ENCODE measurements around the gene RHOBTB3. TPM values are rescaled to one million over a fixed set of nuclear protein-coding genes. Genes with fewer than 3 reads are reported as not detected.

Gene RHOBTB3
- total and polyA plus RNA-seq, 2 experiments from 2014 or later, result 147 to 202 TPM

DNA sequence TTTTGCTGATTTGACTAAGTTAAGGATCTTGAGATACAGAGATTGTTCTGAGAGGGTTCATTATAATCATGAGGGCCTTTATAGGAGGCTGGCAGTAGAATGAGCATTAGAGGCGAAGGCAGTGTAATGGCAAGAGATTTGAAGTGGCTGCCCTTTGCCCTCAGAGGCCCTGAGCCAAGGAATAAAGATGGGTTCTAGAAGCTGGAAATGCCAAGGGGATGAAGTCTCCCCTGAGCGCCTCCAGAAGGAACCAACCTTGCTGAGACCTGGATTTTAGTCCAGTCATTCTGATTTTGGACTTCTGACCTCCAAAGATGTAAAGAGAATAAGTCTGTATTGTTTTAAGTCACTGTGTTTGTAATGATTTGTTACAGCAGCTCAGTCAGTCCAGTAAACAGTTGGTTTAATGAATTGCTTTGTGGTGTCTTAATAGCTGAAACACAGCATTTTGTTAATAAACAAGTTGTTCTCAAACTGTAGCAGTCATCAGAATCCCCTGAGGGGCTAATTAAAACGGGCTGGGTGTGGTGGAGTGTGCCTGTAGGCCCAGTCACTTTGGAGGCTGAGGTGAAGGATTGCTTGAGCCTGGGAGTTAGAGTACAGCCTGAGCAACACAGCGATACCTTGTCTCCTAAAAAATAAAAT is 68.2 kb downstream of the RHOBTB3 start:
- H4K20me1 ChIP-seq (ENCODE audit: insufficient read depth), result no peaks in the 10 kb centered on the region
- no peaks in the 10 kb centered on the region for H3K9me3 ChIP-seq (ENCODE audit: low read depth)
- H3K27me3 ChIP-seq (replicated peaks; ENCODE audit: insufficient read depth), result no peaks in the 10 kb centered on the region
- no peaks in the 10 kb centered on the region for H3K79me2 ChIP-seq (ENCODE audit: insufficient read depth)
- H3K4me1 ChIP-seq (ENCODE audit: insufficient read depth), result peaks cover under 1% of the 10 kb centered on the region
- no peak for DNase-seq
- H3K9ac ChIP-seq, result no peak overlapping the region
- in situ Hi-C loops (cut with MboI), result no loop called here
- TF ChIP-seq EZH2 (IDR thresholded peaks at IDR 0.05; ENCODE audit: insufficient read depth, poor library complexity, severe bottlenecking), result no peak
- no peak for TF ChIP-seq EZH2phosphoT487 (IDR thresholded peaks at IDR 0.05; ENCODE audit: insufficient read depth, low read depth)
- H3K4me2 ChIP-seq (ENCODE audit: unreplicated experiment), result no peak overlapping the region
- WGBS, 2 experiments (ENCODE audit: low coverage in 1 of 2, low lambda C conversion rate in 2 of 2, missing lambda C conversion rate in 2 of 2), result 89 to 96% methylated on average over 4 of the region's 4 CpGs
- peaks cover 21% of the 10 kb centered on the region; the same call in 1 of the 2 replicates for H3F3A ChIP-seq (ENCODE audit: insufficient read depth)
- no peak overlapping the region for H3K27ac ChIP-seq
- peaks cover 14% of the 10 kb centered on the region for H3K36me3 ChIP-seq (ENCODE audit: low read depth)
- no peak overlapping the region for H3K4me3 ChIP-seq
- H3K9me2 ChIP-seq (ENCODE audit: insufficient read depth), result no peaks in the 10 kb centered on the region
- H2AFZ ChIP-seq, result no peak overlapping the region

DNA sequence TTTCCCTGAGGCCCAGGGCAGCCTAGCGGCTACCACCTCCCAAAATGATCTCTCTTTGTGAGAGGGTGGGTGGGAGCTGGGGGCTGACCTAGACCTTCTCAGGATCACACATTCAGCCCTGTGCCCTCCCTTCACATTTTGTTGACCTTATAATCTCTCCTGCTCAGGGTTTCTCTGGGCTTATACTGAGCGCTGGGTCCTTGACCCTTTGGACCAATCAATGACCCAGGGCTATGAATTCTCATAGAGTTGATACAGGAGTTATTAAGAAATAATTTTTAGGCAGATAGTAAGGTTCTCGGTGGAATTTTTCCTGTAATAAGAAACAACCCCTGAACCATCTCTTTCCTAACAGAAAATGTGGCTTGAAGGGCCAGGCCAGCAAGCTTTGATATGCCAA is 69.4 kb downstream of the RHOBTB3 start:
- no peak overlapping the region for H3K4me2 ChIP-seq (ENCODE audit: unreplicated experiment)
- no peak overlapping the region for H3K27ac ChIP-seq
- no peak for TF ChIP-seq EZH2 (IDR thresholded peaks at IDR 0.05; ENCODE audit: insufficient read depth, poor library complexity, severe bottlenecking)
- no peak for TF ChIP-seq EZH2phosphoT487 (IDR thresholded peaks at IDR 0.05; ENCODE audit: insufficient read depth, low read depth)
- H3K79me2 ChIP-seq (ENCODE audit: insufficient read depth), result no peaks in the 10 kb centered on the region
- no peak overlapping the region for H3K4me3 ChIP-seq
- no peak overlapping the region for H2AFZ ChIP-seq
- peaks cover 13% of the 10 kb centered on the region for H3K36me3 ChIP-seq (ENCODE audit: low read depth)
- in situ Hi-C loops (cut with MboI), result no loop called here
- H3K9me3 ChIP-seq (ENCODE audit: low read depth), result no peaks in the 10 kb centered on the region
- no peaks in the 10 kb centered on the region for H3K9me2 ChIP-seq (ENCODE audit: insufficient read depth)
- H3K27me3 ChIP-seq (replicated peaks; ENCODE audit: insufficient read depth), result no peaks in the 10 kb centered on the region
- no peaks in the 10 kb centered on the region; the same call in 1 of the 2 replicates for H3K4me1 ChIP-seq (ENCODE audit: insufficient read depth)
- H4K20me1 ChIP-seq (ENCODE audit: insufficient read depth), result no peaks in the 10 kb centered on the region
- no peak overlapping the region for H3K9ac ChIP-seq
- DNase-seq, result no peak
- H3F3A ChIP-seq (ENCODE audit: insufficient read depth), result peaks cover 21% of the 10 kb centered on the region; the same call in 1 of the 2 replicates
- WGBS, 2 experiments (ENCODE audit: low coverage in 1 of 2, low lambda C conversion rate in 2 of 2, missing lambda C conversion rate in 2 of 2), result 98 to 100% methylated on average over 3 of the region's 3 CpGs

DNA sequence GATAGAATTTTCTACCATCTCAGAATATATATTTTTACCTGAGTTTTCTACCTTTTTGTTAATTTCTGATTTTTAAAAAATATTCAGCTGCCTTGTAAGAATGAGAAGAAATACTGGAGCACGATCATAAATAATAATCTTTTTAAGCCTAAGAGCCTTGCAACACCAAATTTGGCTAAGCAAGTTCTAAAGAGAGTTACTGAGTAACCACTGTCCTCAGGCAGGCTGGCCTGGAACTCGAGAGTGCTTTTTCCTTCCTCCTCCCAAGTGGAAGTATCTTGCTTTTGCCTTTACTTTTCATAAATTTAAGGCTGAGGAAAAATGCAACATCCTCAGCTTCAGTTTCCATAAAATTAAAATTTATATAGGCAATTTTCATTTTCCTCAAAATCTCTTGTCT is 70.4 kb downstream of the RHOBTB3 start:
- no peak overlapping the region for H3K4me3 ChIP-seq
- H3K79me2 ChIP-seq (ENCODE audit: insufficient read depth), result no peaks in the 10 kb centered on the region
- no peaks in the 10 kb centered on the region for H3K9me3 ChIP-seq (ENCODE audit: low read depth)
- TF ChIP-seq EZH2phosphoT487 (IDR thresholded peaks at IDR 0.05; ENCODE audit: insufficient read depth, low read depth) (no peak), EZH2 (IDR thresholded peaks at IDR 0.05; ENCODE audit: insufficient read depth, poor library complexity, severe bottlenecking) (no peak)
- H3K27ac ChIP-seq, result no peak overlapping the region
- H3K36me3 ChIP-seq (ENCODE audit: low read depth), result 0 out of 2 replicates have a peak, but pooled peaks cover 5% of the 10 kb centered on the region
- no peaks in the 10 kb centered on the region for H3K9me2 ChIP-seq (ENCODE audit: insufficient read depth)
- no peak overlapping the region for H3K4me2 ChIP-seq (ENCODE audit: unreplicated experiment)
- in situ Hi-C loops (cut with MboI), result no loop called here
- H3K4me1 ChIP-seq (ENCODE audit: insufficient read depth), result no peaks in the 10 kb centered on the region; the same call in 1 of the 2 replicates
- DNase-seq, result peak; percentile 33
- H2AFZ ChIP-seq, result no peak overlapping the region
- 32 to 43% methylated on average over 2 of the region's 2 CpGs for WGBS, 2 experiments (ENCODE audit: low coverage in 1 of 2, low lambda C conversion rate in 2 of 2, missing lambda C conversion rate in 2 of 2)
- peaks cover 21% of the 10 kb centered on the region; the same call in 1 of the 2 replicates for H3F3A ChIP-seq (ENCODE audit: insufficient read depth)
- H3K27me3 ChIP-seq (replicated peaks; ENCODE audit: insufficient read depth), result no peaks in the 10 kb centered on the region
- H4K20me1 ChIP-seq (ENCODE audit: insufficient read depth), result no peaks in the 10 kb centered on the region
- H3K9ac ChIP-seq, result no peak overlapping the region

DNA sequence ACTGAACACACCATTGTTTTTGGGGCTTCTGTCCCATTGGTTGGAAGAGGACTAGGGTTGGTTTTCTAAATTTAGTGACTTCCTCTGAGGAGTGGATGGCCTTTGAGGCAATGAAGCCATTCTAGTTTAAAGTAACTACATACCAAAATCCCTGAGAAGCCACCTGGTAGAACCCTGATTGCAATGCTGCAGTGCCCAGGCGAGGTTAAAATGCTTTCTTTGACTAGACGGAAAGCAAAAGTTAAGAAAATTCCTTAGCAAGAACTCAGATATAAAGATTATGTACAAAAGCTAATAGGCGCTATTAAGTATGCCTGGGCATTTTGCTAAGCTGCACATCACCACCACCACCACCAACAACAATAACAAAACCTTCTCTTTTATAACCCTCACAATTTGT is 70.8 kb downstream of the RHOBTB3 start:
- no peaks in the 10 kb centered on the region for H3K27me3 ChIP-seq (replicated peaks; ENCODE audit: insufficient read depth)
- no peak overlapping the region for H3K27ac ChIP-seq
- no peaks in the 10 kb centered on the region for H3K9me3 ChIP-seq (ENCODE audit: low read depth)
- no peak overlapping the region for H2AFZ ChIP-seq
- no peak overlapping the region for H3K9ac ChIP-seq
- peaks cover 21% of the 10 kb centered on the region; the same call in 1 of the 2 replicates for H3F3A ChIP-seq (ENCODE audit: insufficient read depth)
- no peak for DNase-seq
- in situ Hi-C loops (cut with MboI), result no loop called here
- H3K79me2 ChIP-seq (ENCODE audit: insufficient read depth), result no peaks in the 10 kb centered on the region
- H3K9me2 ChIP-seq (ENCODE audit: insufficient read depth), result no peaks in the 10 kb centered on the region
- no peak overlapping the region for H3K4me2 ChIP-seq (ENCODE audit: unreplicated experiment)
- TF ChIP-seq EZH2phosphoT487 (IDR thresholded peaks at IDR 0.05; ENCODE audit: insufficient read depth, low read depth) (no peak), EZH2 (IDR thresholded peaks at IDR 0.05; ENCODE audit: insufficient read depth, poor library complexity, severe bottlenecking) (no peak)
- H4K20me1 ChIP-seq (ENCODE audit: insufficient read depth), result no peaks in the 10 kb centered on the region
- no peak overlapping the region for H3K4me3 ChIP-seq
- H3K4me1 ChIP-seq (ENCODE audit: insufficient read depth), result no peaks in the 10 kb centered on the region; the same call in 1 of the 2 replicates
- H3K36me3 ChIP-seq (ENCODE audit: low read depth), result 0 out of 2 replicates have a peak, but pooled peaks cover 5% of the 10 kb centered on the region
- 100% methylated on average over 3 of the region's 3 CpGs for WGBS, 2 experiments (ENCODE audit: low coverage in 1 of 2, low lambda C conversion rate in 2 of 2, missing lambda C conversion rate in 2 of 2)
